Right atrium auricular region (tissue), 2 donors: ENCODE measurements around the gene KRT72. TPM values are rescaled to one million over a fixed set of nuclear protein-coding genes. Genes with fewer than 3 reads are reported as not detected.

Source experiments
- DNase-seq: peaks from one replicate; pipeline ENCODE4 v3.0.0-alpha.2; 2019; ENCODE audit warnings: low spot score
- H3K27ac ChIP-seq, 2 donors: fragments of 200-600 bp; sonication (generic); 1 replicate in 1 of 2; 2 replicates in 1 of 2; pipeline ENCODE4 v1.5.1; 2016 to 2019
- H3K27me3 ChIP-seq, 2 donors: fragments of 200-600 bp; sonication (generic); one replicate each; pipeline versions ENCODE4 v1.5.1 to v1.6.0; 2017 to 2019
- H3K36me3 ChIP-seq: fragments of 200-600 bp; sonication (generic); one replicate; pipeline ENCODE4 v1.5.1; 2016
- H3K4me1 ChIP-seq, 2 donors: fragments of 200-600 bp; sonication (generic); one replicate each; pipeline versions ENCODE4 v1.5.1 to v1.6.0; 2017 to 2019
- H3K4me3 ChIP-seq, 2 donors: fragments of 200-600 bp; sonication (generic); 1 replicate in 1 of 2; 2 replicates in 1 of 2; pipeline ENCODE4 v1.5.1; 2017 to 2019; ENCODE audit warnings: mild to moderate bottlenecking in 1 of 2, moderate library complexity in 1 of 2
- H3K9me3 ChIP-seq, 2 donors: fragments of 200-600 bp; sonication (generic); one replicate each; pipeline ENCODE4 v1.5.1; 2019
- total RNA-seq, 2 donors: library from RNA; depleted of rRNA; stranded (reverse); fragments of >200 nt; gene quantifications; one replicate each; pipeline ENCODE4 v1.1.0, GENCODE V29; 2016
- TF ChIP-seq, protein P1 (sequence below), 2 donors: fragments of 200-600 bp; sonication (generic); IDR thresholded peaks; one replicate each; pipeline ENCODE4 v1.5.1; 2019; ENCODE audit warnings: antibody characterized with exemption in 2 of 2

The KRT72 gene
- total RNA-seq, 2 donors from 2014 or later = not detected

DNA sequence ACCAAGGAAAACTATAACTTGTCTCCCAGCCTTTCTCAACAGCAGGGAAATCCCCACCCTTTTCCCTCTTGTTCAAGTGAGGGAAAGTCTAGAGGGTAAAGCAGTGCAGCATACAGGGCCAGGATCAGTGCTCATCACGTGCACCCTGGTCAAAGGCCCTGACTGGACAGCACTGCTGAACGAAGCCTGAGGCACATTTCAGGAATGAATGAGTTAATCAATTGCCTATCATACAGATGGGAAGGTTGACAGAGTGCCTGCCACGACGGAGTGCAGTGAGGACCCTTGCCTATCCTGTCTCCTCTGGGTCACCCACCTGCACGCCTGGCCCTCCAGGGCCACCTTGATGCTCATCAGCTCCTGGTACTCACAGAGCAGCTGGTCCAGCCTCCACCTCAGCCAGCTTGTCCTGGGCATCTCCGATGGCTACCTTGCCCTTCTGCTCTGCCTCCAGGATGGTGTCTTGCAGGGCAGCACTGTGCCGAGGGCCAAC lies 28.8 kb upstream of the KRT72 start:
- TF ChIP-seq, protein P1, sequence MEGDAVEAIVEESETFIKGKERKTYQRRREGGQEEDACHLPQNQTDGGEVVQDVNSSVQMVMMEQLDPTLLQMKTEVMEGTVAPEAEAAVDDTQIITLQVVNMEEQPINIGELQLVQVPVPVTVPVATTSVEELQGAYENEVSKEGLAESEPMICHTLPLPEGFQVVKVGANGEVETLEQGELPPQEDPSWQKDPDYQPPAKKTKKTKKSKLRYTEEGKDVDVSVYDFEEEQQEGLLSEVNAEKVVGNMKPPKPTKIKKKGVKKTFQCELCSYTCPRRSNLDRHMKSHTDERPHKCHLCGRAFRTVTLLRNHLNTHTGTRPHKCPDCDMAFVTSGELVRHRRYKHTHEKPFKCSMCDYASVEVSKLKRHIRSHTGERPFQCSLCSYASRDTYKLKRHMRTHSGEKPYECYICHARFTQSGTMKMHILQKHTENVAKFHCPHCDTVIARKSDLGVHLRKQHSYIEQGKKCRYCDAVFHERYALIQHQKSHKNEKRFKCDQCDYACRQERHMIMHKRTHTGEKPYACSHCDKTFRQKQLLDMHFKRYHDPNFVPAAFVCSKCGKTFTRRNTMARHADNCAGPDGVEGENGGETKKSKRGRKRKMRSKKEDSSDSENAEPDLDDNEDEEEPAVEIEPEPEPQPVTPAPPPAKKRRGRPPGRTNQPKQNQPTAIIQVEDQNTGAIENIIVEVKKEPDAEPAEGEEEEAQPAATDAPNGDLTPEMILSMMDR (IDR thresholded peaks at IDR 0.05) = no peak
- peak; percentile 36 for DNase-seq
- Histone ChIP-seq H3K27ac (no peak overlapping the region), H3K9me3 (no peaks in the 10 kb centered on the region), H3K27me3 (no peaks in the 10 kb centered on the region), H3K4me1 (no peaks in the 10 kb centered on the region), H3K36me3 (no peaks in the 10 kb centered on the region), H3K4me3 (no peak overlapping the region)

- TF ChIP-seq, protein P1 (IDR thresholded peaks at IDR 0.05) = no peak
- Histone ChIP-seq H3K4me3 (no peak overlapping the region), H3K36me3 (no peaks in the 10 kb centered on the region), H3K4me1 (no peaks in the 10 kb centered on the region), H3K9me3 (no peaks in the 10 kb centered on the region), H3K27me3 (no peaks in the 10 kb centered on the region), H3K27ac (no peak overlapping the region)
- DNase-seq = peak; percentile 36
These were observed 28.2 kb upstream of the KRT72 start for GRCh38 chr12:52629281-52630007.

DNA sequence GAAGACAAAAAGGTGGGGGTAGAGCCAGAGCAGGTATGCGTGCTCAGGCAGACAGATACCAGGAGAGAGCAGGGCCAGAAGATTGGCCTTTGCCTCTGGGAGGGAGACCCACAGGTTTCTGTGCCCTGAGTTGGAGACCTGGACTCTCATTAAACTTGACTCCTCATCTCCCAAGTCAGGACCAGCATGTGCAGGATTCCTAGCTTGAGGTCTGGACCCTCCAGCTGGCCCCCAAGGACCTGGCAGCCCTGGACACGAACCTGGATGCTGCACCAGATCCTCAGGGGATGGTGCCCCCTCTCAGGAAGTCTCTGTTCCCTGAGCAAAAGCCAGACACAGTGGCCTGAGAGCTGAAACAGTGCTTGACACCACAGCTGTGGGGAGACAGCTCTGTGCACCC lies 27.6 kb upstream of the KRT72 start:
- no peak overlapping the region for H3K27ac ChIP-seq
- peak; percentile 7 for DNase-seq
- H3K36me3 ChIP-seq = no peaks in the 10 kb centered on the region
- H3K9me3 ChIP-seq = peaks cover 0 to 5% of the 10 kb centered on the region in 2 donors
- H3K4me1 ChIP-seq = no peaks in the 10 kb centered on the region
- TF ChIP-seq, protein P1 (IDR thresholded peaks at IDR 0.05) = no peak
- no peaks in the 10 kb centered on the region for H3K27me3 ChIP-seq
- no peak overlapping the region for H3K4me3 ChIP-seq

GRCh38 chr12:52628111-52628507 lies 26.8 kb upstream of the KRT72 start:
- Histone ChIP-seq H3K9me3 (peaks cover 0 to 10% of the 10 kb centered on the region in 2 donors), H3K27ac (no peak overlapping the region), H3K27me3 (no peaks in the 10 kb centered on the region), H3K4me1 (no peaks in the 10 kb centered on the region), H3K36me3 (no peaks in the 10 kb centered on the region), H3K4me3 (no peak overlapping the region)
- DNase-seq = peak; percentile 30
- TF ChIP-seq, protein P1 (IDR thresholded peaks at IDR 0.05) = no peak

GRCh38 chr12:52627395-52628110 lies 26.3 kb upstream of the KRT72 start:
- H3K36me3 ChIP-seq = no peaks in the 10 kb centered on the region
- no peak overlapping the region for H3K4me3 ChIP-seq
- H3K27me3 ChIP-seq = no peaks in the 10 kb centered on the region
- TF ChIP-seq, protein P1 (IDR thresholded peaks at IDR 0.05) = no peak
- H3K9me3 ChIP-seq = peaks cover 0 to 10% of the 10 kb centered on the region in 2 donors
- no peaks in the 10 kb centered on the region for H3K4me1 ChIP-seq
- H3K27ac ChIP-seq = no peak overlapping the region
- peak; percentile 18 for DNase-seq
